HepG2 (cell line): ENCODE measurements around the gene DCAF6. TPM values are rescaled to one million over a fixed set of nuclear protein-coding genes. Genes with fewer than 3 reads are reported as not detected.

Experiments used
- ATAC-seq: fragments of 200-7000 bp; cut with Tn5 transposase; 3 replicates; pipeline ENCODE4 v1.9.1; 2020; ENCODE audit warnings: mild to moderate bottlenecking, moderate library complexity
- BruUV-seq: library from RNA; stranded (reverse); fragments of 400-500 nt; replicated peaks from 2 replicates; lab custom pipeline; 2021; lab: Mats Ljungman, UMichigan
- CTCF ChIA-PET: fragments of 300-600 bp; formaldehyde crosslinking; extraction: SDS; loops from one replicate; lab custom pipeline; 2021; ENCODE audit warnings: low total read pairs, inconsistent platforms, low intra/inter-chr PET ratio; lab: Yijun Ruan, JAX
- POLR2A ChIA-PET: fragments of 350-600 bp; sonication (Branson Sonifier 250); formaldehyde crosslinking; loops from one replicate; lab custom pipeline; 2020; ENCODE audit warnings: antibody characterized with exemption, inconsistent platforms; lab: Yijun Ruan, JAX
- DNase-seq: peaks from one replicate; pipeline ENCODE4 v3.0.0-alpha.2; 2015; ENCODE audit warnings: low spot score
- FAIRE-seq: peaks from 3 replicates; lab custom pipeline; 2011; peaks lifted over from hg19 to GRCh38; lab: Jason Lieb, UNC
- H2AFZ ChIP-seq: one replicate; pipeline ENCODE4 v1.6.1; 2011; ENCODE audit warnings: low read length, inconsistent platforms
- H3K27ac ChIP-seq: fragments of 300-600 bp; 3 replicates; pipeline ENCODE4 v1.8.0; 2011; ENCODE audit warnings: mixed run types, mild to moderate bottlenecking, mixed read lengths, low read length, inconsistent platforms; ENCODE audit not compliant: insufficient read depth; ENCODE audit errors: extremely low read length
- H3K27me3 ChIP-seq, 2 experiments: fragments of 200-600 bp in 1 of 2; 2 replicates in 1 of 2; 3 replicates in 1 of 2; pipeline versions ENCODE4 v1.6.0 to v1.8.0; 2011; ENCODE audit warnings: low read length in 2 of 2, mild to moderate bottlenecking in 2 of 2, moderate library complexity in 2 of 2, inconsistent platforms in 1 of 2; ENCODE audit not compliant: insufficient read depth in 2 of 2, control insufficient read depth in 1 of 2
- H3K36me3 ChIP-seq, 2 experiments: fragments of 200-600 bp in 1 of 2; replicated peaks in 1 of 2; 2 replicates in 1 of 2; 3 replicates in 1 of 2; pipeline versions ENCODE4 v1.5.1 to v1.8.0; 2011; ENCODE audit warnings: low read length in 2 of 2, inconsistent platforms in 1 of 2; ENCODE audit not compliant: insufficient read depth in 2 of 2, control insufficient read depth in 1 of 2
- H3K4me1 ChIP-seq: 2 replicates; pipeline ENCODE4 v1.5.1; 2012; ENCODE audit warnings: low read length, inconsistent platforms; ENCODE audit not compliant: insufficient read depth
- H3K4me2 ChIP-seq: 2 replicates; pipeline ENCODE4 v1.6.0; 2011; ENCODE audit warnings: low read depth, low read length, inconsistent platforms
- H3K4me3 ChIP-seq, 3 experiments: fragments of 200-600 bp in 1 of 3; sonication (generic), shearing (Covaris generic) in 1 of 3; replicated peaks in 1 of 3; 2 replicates each; pipeline ENCODE4 v1.5.1; 2011 to 2016; ENCODE audit warnings: low read length in 3 of 3, inconsistent platforms in 2 of 3, low read depth in 2 of 3, mild to moderate bottlenecking in 2 of 3, control low read depth in 1 of 3, mixed read lengths in 1 of 3; ENCODE audit not compliant: insufficient read depth in 1 of 3
- H3K79me2 ChIP-seq: one replicate; pipeline ENCODE4 v1.6.1; 2011; ENCODE audit warnings: low read length, inconsistent platforms; ENCODE audit not compliant: insufficient read depth
- H3K9ac ChIP-seq: 2 replicates; pipeline ENCODE4 v1.6.0; 2011; ENCODE audit warnings: mild to moderate bottlenecking, low read depth, low read length, inconsistent platforms; ENCODE audit not compliant: insufficient read depth
- H3K9me3 ChIP-seq: 2 replicates; pipeline ENCODE4 v1.5.1; 2012; ENCODE audit warnings: mild to moderate bottlenecking, low read length
- H4K20me1 ChIP-seq: 2 replicates; pipeline ENCODE4 v1.6.0; 2011; ENCODE audit warnings: inconsistent platforms, mild to moderate bottlenecking, low read length, moderate library complexity; ENCODE audit not compliant: insufficient read depth
- AGO2 ChIP-seq: fragments of 200-400 bp; formaldehyde crosslinking; optimal IDR thresholded peaks from 2 replicates; pipeline ENCODE3; 2017; ENCODE audit warnings: mild to moderate bottlenecking, low read depth, low read length, moderate library complexity
- ATF5 ChIP-seq: sonication (generic); formaldehyde crosslinking; IDR thresholded peaks from 2 replicates; pipeline ENCODE4 v1.4.0; 2020; ENCODE audit warnings: mild to moderate bottlenecking, low read depth, missing genetic modification reagents
- CENPX ChIP-seq: sonication (generic); formaldehyde crosslinking; IDR thresholded peaks from 2 replicates; pipeline ENCODE4 v1.9.0; 2021; ENCODE audit warnings: mild to moderate bottlenecking, missing genetic modification reagents, moderate library complexity
- CTCF ChIP-seq: sonication (generic); formaldehyde crosslinking; IDR thresholded peaks from 2 replicates; pipeline ENCODE4 v1.5.0; 2020; ENCODE audit warnings: mild to moderate bottlenecking, missing genetic modification reagents, moderate library complexity
- FOXM1 ChIP-seq: sonication (generic); formaldehyde crosslinking; IDR thresholded peaks from 2 replicates; pipeline ENCODE4 v1.5.0; 2020; ENCODE audit warnings: missing genetic modification reagents
- JDP2 ChIP-seq: sonication (generic); formaldehyde crosslinking; IDR thresholded peaks from 2 replicates; pipeline ENCODE4 v1.8.1; 2022; ENCODE audit warnings: missing genetic modification reagents, borderline replicate concordance
- KDM2A ChIP-seq: sonication (generic); formaldehyde crosslinking; IDR thresholded peaks from 2 replicates; pipeline ENCODE4 v1.4.0; 2020; ENCODE audit warnings: low read depth, missing genetic modification reagents, borderline replicate concordance
- NR2F1 ChIP-seq, 2 experiments: fragments of 450-650 bp in 1 of 2; formaldehyde crosslinking in 1 of 2; IDR thresholded peaks; 2 replicates each; pipeline versions ENCODE4 v1.5.0 to v1.6.1; 2016 to 2020; ENCODE audit warnings: mild to moderate bottlenecking in 1 of 2, missing compliant biosample characterization in 1 of 2, missing genetic modification reagents in 1 of 2, moderate library complexity in 1 of 2
- PHF20 ChIP-seq: sonication (generic); formaldehyde crosslinking; IDR thresholded peaks from 2 replicates; pipeline ENCODE4 v1.5.0; 2020; ENCODE audit warnings: mild to moderate bottlenecking, missing genetic modification reagents
- PREB ChIP-seq: sonication (generic); formaldehyde crosslinking; IDR thresholded peaks from 2 replicates; pipeline ENCODE4 v1.4.0; 2020; ENCODE audit warnings: missing genetic modification reagents
- RAD21 ChIP-seq: fragments of 450-650 bp; formaldehyde crosslinking; IDR thresholded peaks from 2 replicates; pipeline ENCODE4 v1.5.0; 2020; ENCODE audit warnings: mild to moderate bottlenecking
- RFXAP ChIP-seq: sonication (generic); formaldehyde crosslinking; IDR thresholded peaks from 2 replicates; pipeline ENCODE4 v1.4.0; 2020; ENCODE audit warnings: missing genetic modification reagents, borderline replicate concordance
- SIN3A ChIP-seq: IDR thresholded peaks from 2 replicates; pipeline ENCODE4 v1.6.1; 2011; ENCODE audit warnings: low read depth, mild to moderate bottlenecking, control low read depth, low read length, borderline replicate concordance
- STAG1 ChIP-seq: sonication (generic); formaldehyde crosslinking; IDR thresholded peaks from 2 replicates; pipeline ENCODE4 v1.4.0; 2020; ENCODE audit warnings: missing genetic modification reagents
- TOE1 ChIP-seq: sonication (generic); formaldehyde crosslinking; IDR thresholded peaks from 2 replicates; pipeline ENCODE4 v1.4.0; 2020; ENCODE audit warnings: mild to moderate bottlenecking, missing genetic modification reagents
- TP53 ChIP-seq: sonication (generic); formaldehyde crosslinking; conservative IDR thresholded peaks from 2 replicates; pipeline ENCODE4 v1.4.0; 2020; ENCODE audit warnings: missing genetic modification reagents
- TSC22D2 ChIP-seq: sonication (generic); formaldehyde crosslinking; IDR thresholded peaks from 2 replicates; pipeline ENCODE4 v1.5.1; 2020; ENCODE audit warnings: missing genetic modification reagents, mild to moderate bottlenecking, borderline replicate concordance
- ZFX ChIP-seq: sonication (generic); formaldehyde crosslinking; IDR thresholded peaks from 2 replicates; pipeline ENCODE4 v1.4.0; 2020; ENCODE audit warnings: mild to moderate bottlenecking, low read depth, missing genetic modification reagents, moderate library complexity
- ZNF30 ChIP-seq: sonication (generic); formaldehyde crosslinking; IDR thresholded peaks from 2 replicates; pipeline ENCODE4 v1.5.0; 2020; ENCODE audit warnings: mild to moderate bottlenecking, missing genetic modification reagents
- ZNF383 ChIP-seq: sonication (generic); formaldehyde crosslinking; IDR thresholded peaks from 2 replicates; pipeline ENCODE4 v1.4.0; 2020; ENCODE audit warnings: missing genetic modification reagents, mild to moderate bottlenecking, borderline replicate concordance
- ZNF549 ChIP-seq: sonication (generic); formaldehyde crosslinking; IDR thresholded peaks from 2 replicates; pipeline ENCODE4 v1.5.0; 2020; ENCODE audit warnings: missing genetic modification reagents
- ZNF746 ChIP-seq: sonication (generic); formaldehyde crosslinking; IDR thresholded peaks from 2 replicates; pipeline ENCODE4 v1.8.0; 2022; ENCODE audit warnings: mild to moderate bottlenecking, missing genetic modification reagents
- WGBS: methylation state at CpG from one replicate; pipeline ENCODE4 v1.1.6; 2017; ENCODE audit warnings: low lambda C conversion rate; 5-methylcytosine and 5-hydroxymethylcytosine counted together
- in situ Hi-C: cut with HindIII; loops from 2 replicates; pipeline ENCODE4 v1.10.0; 2017; ENCODE audit warnings: low pct_unique_long_range_greater_than_20kb; ENCODE audit not compliant: extremely low pct_ligation_motif_present
- intact Hi-C: fragments of 100-400 bp; cut with micrococcal nuclease; formaldehyde crosslinking; loops from one replicate; pipeline ENCODE4 v1.10.0; 2022; ENCODE audit not compliant: unreplicated experiment
- polyA plus RNA-seq, 8 experiments: library from polyadenylated mRNA; depleted of rRNA in 3 of 8; stranded (reverse) in 7 of 8; unstranded in 1 of 8; fragments of >200 nt; fragmentation: Illumina TruSeq in 4 of 8; extraction: Trizol in 4 of 8; gene quantifications; 2 replicates each; pipeline versions ENCODE4 v1.2.1 to v1.2.3, GENCODE V29; 2011 to 2016; ENCODE audit warnings: low read depth in 4 of 8, missing spikeins in 1 of 8, mixed read lengths in 1 of 8; ENCODE audit not compliant: insufficient read depth in 1 of 8
- total RNA-seq, 5 experiments: library from RNA; depleted of rRNA; stranded (reverse); fragments of >200 nt; fragmentation: Illumina TruSeq; extraction: Trizol; gene quantifications; 2 replicates each; pipeline ENCODE4 v1.2.3, GENCODE V29; 2016; ENCODE audit warnings: low read depth in 1 of 5

DCAF6 gene
- total and polyA plus RNA-seq, 2 of the 13 experiments (the other 11 are each of a cell fraction or from before 2014, with no cell fraction given), result 24.7 to 33.7 TPM

- no peak overlapping the region for H3K27ac ChIP-seq
- no peaks in the 10 kb centered on the region for H3K9me3 ChIP-seq
- DNase-seq (peak; percentile 11), FAIRE-seq (no peak), ATAC-seq (peak; percentile 79)
- WGBS, result 35% methylated on average over 13 of the region's 13 CpGs
- H3K36me3 ChIP-seq, result no peaks in the 10 kb centered on the region
- no TSS peak for BruUV-seq
- H3K4me2 ChIP-seq, result peak overlapping the region; percentile 29; the same call in 1 of the 2 replicates
- intact Hi-C loops, result no loop called here
- no peaks in the 10 kb centered on the region for H3K79me2 ChIP-seq
- no peaks in the 10 kb centered on the region for H3K27me3 ChIP-seq
- POLR2A ChIA-PET, result no interaction called here
- peaks cover 6% of the 10 kb centered on the region; the same call in 1 of the 2 replicates for H3K4me1 ChIP-seq
- H2AFZ ChIP-seq, result no peak overlapping the region
- H3K4me3 ChIP-seq, result no peak overlapping the region; a peak in 1 of 6 replicates
- H4K20me1 ChIP-seq, result no peaks in the 10 kb centered on the region
- CTCF ChIA-PET, result no interaction called here
- in situ Hi-C loops, result no loop called here
- H3K9ac ChIP-seq, result no peak overlapping the region
- TF ChIP-seq TP53 (CRISPR knock-in tag), result 0 out of 2 replicates have a peak, but pooled peaks have one; percentile 29
- no peak for TF ChIP-seq ZNF746
- peak; percentile 42; the same call in 1 of the 2 replicates for TF ChIP-seq KDM2A (CRISPR knock-in tag)
- no peak for TF ChIP-seq CENPX (CRISPR knock-in tag)
- TF ChIP-seq AGO2, result no peak
- no peak for TF ChIP-seq SIN3A
- TF ChIP-seq ZNF549, result no peak
- no peak for TF ChIP-seq FOXM1 (CRISPR knock-in tag)
- TF ChIP-seq STAG1 (CRISPR knock-in tag), result peak; percentile 43
- TF ChIP-seq TOE1 (CRISPR knock-in tag), result no peak
- TF ChIP-seq CTCF (CRISPR knock-in tag), result peak; percentile 79
- no peak for TF ChIP-seq PHF20
- TF ChIP-seq NR2F1 (CRISPR knock-in tag; IDR thresholded peaks at IDR 0.05), result no peak
- no peak for TF ChIP-seq TSC22D2 (CRISPR knock-in tag)
- TF ChIP-seq ZNF30 (CRISPR knock-in tag), result no peak
- no peak for TF ChIP-seq PREB (CRISPR knock-in tag)
- TF ChIP-seq ZFX (CRISPR knock-in tag), result peak; percentile 15; the same call in 1 of the 2 replicates
- TF ChIP-seq RAD21 (CRISPR knock-in tag), result peak; percentile 23; the same call in 1 of the 2 replicates
- no peak for TF ChIP-seq RFXAP (CRISPR knock-in tag)
- no peak for TF ChIP-seq ATF5 (CRISPR knock-in tag)
- TF ChIP-seq JDP2 (CRISPR knock-in tag), result no peak
- TF ChIP-seq ZNF383, result no peak
Observed at GRCh38 chr1:168084396-168085231, 148.1 kb downstream of the DCAF6 start.
